Breast epithelium (tissue), 4 donors: ENCODE results near the gene TUBB4B. TPM values are rescaled to one million over a fixed set of nuclear protein-coding genes. Genes with fewer than 3 reads are reported as not detected.
A peak's percentile ranks its signal among the peaks of the same experiment; 100 is the strongest.

Experiments
- DNase-seq, 2 donors: peaks; one replicate each; pipeline ENCODE4 v3.0.0-alpha.2; 2019; ENCODE audit warnings: low spot score in 2 of 2
- H3K27ac ChIP-seq, 2 donors: fragments of 200-600 bp; sonication (generic) in 1 of 2; one replicate each; pipeline ENCODE4 v1.5.1; 2016 to 2019; ENCODE audit warnings: mild to moderate bottlenecking in 1 of 2
- H3K27me3 ChIP-seq, 2 donors: fragments of 200-600 bp; sonication (generic) in 1 of 2; one replicate each; pipeline versions ENCODE4 v1.5.1 to v1.6.0; 2017 to 2019; ENCODE audit warnings: control low read depth in 1 of 2, mild to moderate bottlenecking in 1 of 2
- H3K36me3 ChIP-seq: fragments of 200-600 bp; one replicate; pipeline ENCODE4 v1.5.1; 2019
- H3K4me1 ChIP-seq, 2 donors: fragments of 200-600 bp; sonication (generic); one replicate each; pipeline ENCODE4 v1.5.1; 2016 to 2019; ENCODE audit warnings: control low read depth in 1 of 2
- H3K4me3 ChIP-seq, 3 donors: fragments of 200-600 bp; sonication (generic); 1 replicate in 2 of 3; 2 replicates in 1 of 3; pipeline ENCODE4 v1.5.1; 2016 to 2019; ENCODE audit warnings: mild to moderate bottlenecking in 3 of 3, moderate library complexity in 2 of 3
- H3K9me3 ChIP-seq, 2 donors: fragments of 200-600 bp; sonication (generic) in 1 of 2; one replicate each; pipeline ENCODE4 v1.5.1; 2016 to 2019; ENCODE audit warnings: control low read depth in 1 of 2
- POLR2A ChIP-seq: fragments of 450-650 bp; IDR thresholded peaks from one replicate; pipeline ENCODE4 v1.6.1; 2016; ENCODE audit warnings: antibody characterized with exemption, mild to moderate bottlenecking, moderate library complexity
- POLR2AphosphoS5 ChIP-seq, 3 donors: sonication (generic); formaldehyde crosslinking; IDR thresholded peaks; one replicate each; pipeline ENCODE4 v1.6.1; 2017; ENCODE audit warnings: antibody characterized with exemption in 3 of 3
- intact Hi-C: fragments of 100-400 bp; cut with DNase I; formaldehyde crosslinking; loops from one replicate; pipeline ENCODE4 v1.15.1; 2023; ENCODE audit warnings: low total_unique reads
- total RNA-seq, 3 donors: library from RNA; depleted of rRNA; stranded (reverse); fragments of >200 nt; gene quantifications; one replicate each; pipeline ENCODE4 v1.1.0, GENCODE V29; 2016
- TF ChIP-seq, protein P1 (sequence below), 3 donors: fragments of 450-650 bp; IDR thresholded peaks; one replicate each; pipeline ENCODE4 v1.5.1; 2016 to 2017; ENCODE audit warnings: antibody characterized with exemption in 3 of 3, mild to moderate bottlenecking in 3 of 3, moderate library complexity in 3 of 3

TUBB4B gene
- total RNA-seq, 3 donors from 2014 or later, result 112 to 188 (median 183) TPM

DNA sequence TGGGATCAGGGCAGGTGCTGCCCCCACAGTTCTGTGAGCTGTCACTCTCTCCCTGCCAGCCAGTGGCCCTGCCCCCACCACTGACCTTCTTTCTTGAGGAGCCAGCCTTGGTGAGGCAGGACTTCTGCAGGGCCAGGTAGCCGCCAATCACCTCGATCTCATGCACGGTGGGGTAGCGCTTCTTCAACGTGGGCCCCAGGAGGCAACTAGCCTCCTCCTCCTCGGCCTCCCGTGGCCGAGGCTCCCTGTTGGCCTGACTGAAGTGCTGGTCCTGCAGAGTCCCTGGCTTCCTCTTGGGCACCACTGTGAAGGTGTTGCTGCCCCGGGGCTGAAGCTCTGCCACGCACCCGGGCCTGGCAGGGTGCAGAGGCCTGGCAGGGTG is 42.2 kb upstream of the TUBB4B start:
- no peaks in the 10 kb centered on the region for H3K27me3 ChIP-seq
- no peaks in the 10 kb centered on the region for H3K9me3 ChIP-seq
- peak overlapping the region in 2 of 3 donors; percentile 68 to 93 for H3K4me3 ChIP-seq

DNA sequence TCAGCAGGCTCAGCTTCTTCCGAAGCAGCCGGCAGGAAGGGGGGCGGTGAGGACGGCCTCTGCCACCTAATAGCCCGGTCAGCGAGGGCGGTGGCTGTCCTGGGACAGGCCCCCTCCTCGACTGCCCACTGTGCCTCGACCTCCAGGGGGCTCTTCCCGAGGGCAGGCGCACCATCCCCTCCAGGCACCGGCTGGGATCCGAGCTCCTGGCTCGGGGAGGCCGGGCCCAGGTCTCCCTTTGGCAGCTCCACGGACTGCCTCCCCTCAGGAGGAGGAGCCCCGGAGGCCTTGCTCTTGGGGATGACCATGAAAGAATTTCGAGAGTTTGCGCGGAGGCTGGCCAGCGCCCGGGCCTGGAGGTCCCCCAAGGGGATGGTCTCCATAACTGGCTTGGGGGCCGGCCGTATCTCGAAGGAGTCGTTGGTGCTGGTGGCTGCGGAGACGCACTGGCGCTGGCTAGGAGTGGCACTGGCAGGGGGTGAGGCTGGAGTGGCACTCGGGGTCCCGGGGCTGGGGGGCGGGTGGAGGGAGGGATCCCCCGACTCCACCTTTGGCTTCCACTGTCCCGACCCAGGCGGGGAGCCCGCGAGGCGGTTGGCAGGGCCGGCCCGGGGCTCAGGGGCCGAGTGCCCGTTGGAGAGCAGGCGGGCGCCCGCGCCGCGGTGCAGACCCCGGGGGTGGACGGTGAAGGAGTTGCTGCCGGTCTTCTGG is 41.5 kb upstream of the TUBB4B start:
- Histone ChIP-seq H3K36me3 (no peaks in the 10 kb centered on the region), H3K9me3 (no peaks in the 10 kb centered on the region), H3K27me3 (no peaks in the 10 kb centered on the region), H3K27ac (peak overlapping the region; percentile 0 to 54), H3K4me3 (peak overlapping the region; percentile 52 to 93 (median 68)), H3K4me1 (peaks cover 11 to 47% of the 10 kb centered on the region in 2 donors)
- intact Hi-C loops, result no loop called here
- no peak for DNase-seq
- TF ChIP-seq POLR2AphosphoS5 (IDR thresholded peaks at IDR 0.05), result no peak
- no peak for TF ChIP-seq POLR2A
- TF ChIP-seq, protein P1, sequence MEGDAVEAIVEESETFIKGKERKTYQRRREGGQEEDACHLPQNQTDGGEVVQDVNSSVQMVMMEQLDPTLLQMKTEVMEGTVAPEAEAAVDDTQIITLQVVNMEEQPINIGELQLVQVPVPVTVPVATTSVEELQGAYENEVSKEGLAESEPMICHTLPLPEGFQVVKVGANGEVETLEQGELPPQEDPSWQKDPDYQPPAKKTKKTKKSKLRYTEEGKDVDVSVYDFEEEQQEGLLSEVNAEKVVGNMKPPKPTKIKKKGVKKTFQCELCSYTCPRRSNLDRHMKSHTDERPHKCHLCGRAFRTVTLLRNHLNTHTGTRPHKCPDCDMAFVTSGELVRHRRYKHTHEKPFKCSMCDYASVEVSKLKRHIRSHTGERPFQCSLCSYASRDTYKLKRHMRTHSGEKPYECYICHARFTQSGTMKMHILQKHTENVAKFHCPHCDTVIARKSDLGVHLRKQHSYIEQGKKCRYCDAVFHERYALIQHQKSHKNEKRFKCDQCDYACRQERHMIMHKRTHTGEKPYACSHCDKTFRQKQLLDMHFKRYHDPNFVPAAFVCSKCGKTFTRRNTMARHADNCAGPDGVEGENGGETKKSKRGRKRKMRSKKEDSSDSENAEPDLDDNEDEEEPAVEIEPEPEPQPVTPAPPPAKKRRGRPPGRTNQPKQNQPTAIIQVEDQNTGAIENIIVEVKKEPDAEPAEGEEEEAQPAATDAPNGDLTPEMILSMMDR (IDR thresholded peaks at IDR 0.05), result no peak

More for the DNA sequence above, 42.2 kb upstream of the TUBB4B start:
- H3K27ac ChIP-seq, result peak overlapping the region; percentile 39 to 54
- no peak for DNase-seq
- H3K36me3 ChIP-seq, result no peaks in the 10 kb centered on the region
- H3K4me1 ChIP-seq, result peaks cover 6 to 43% of the 10 kb centered on the region in 2 donors
- TF ChIP-seq POLR2AphosphoS5 (IDR thresholded peaks at IDR 0.05) (no peak), POLR2A (no peak)
- TF ChIP-seq, protein P1 (IDR thresholded peaks at IDR 0.05), result no peak
- intact Hi-C loops, result no loop called here

DNA sequence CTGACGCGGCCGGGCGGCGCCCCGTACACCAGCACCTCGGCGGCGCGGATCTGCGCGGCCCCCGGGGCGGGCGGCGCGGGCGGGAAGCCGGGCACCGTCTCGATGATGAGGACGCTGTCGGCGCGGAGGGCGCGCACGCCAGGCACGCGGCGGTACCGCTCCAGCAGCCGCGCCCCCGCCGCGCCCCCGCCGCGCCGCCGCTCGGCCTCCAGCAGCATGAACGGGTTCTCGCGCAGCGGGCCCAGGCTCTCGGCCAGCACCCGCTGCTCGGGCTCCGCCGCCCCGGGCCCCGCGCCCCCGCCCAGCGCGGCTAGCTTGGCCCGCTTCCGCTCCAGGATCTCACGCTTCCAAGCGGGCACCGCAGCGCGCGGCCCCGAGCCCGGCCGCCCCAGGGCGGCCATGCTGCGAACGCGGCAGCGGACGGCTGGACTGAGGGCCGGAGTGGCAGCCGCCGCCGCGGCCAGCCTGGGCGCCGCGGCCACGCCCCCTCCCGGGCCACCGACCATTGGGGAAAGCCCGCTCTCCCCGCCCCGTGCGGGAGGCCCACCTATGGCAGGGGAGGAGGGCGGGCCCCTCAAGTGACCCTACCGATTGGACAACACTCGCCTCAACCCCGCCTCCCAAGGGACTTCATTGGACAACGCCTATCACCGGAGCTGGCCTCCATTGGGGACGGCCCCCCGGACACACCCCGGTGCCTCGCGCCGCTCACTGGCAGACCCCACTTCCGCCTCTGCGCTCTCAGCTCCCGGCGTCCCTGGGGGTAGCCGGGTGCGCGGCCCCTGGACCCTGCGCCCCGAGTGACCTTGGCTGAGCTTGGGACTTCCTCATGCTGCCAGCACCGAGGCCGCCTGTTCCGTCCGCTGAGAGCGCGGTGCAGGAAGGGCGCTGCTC is 40.5 kb upstream of the TUBB4B start, which contains the start of gene TPRN:
TSS of gene TPRN (minus strand) at position 431 of the 894 bp plus-strand sequence. CDS start at position 401, 30 bp downstream.
- Histone ChIP-seq H3K36me3 (no peaks in the 10 kb centered on the region), H3K4me3 (peak within 1 kb of the TSS; percentile 52 to 93 (median 68)), H3K27ac (peak within 1 kb of the TSS; percentile 65 to 86), H3K9me3 (no peaks in the 10 kb centered on the region), H3K4me1 (peaks cover 11 to 41% of the 10 kb centered on the region in 2 donors), H3K27me3 (no peaks in the 10 kb centered on the region)
- DNase-seq, result peak; percentile 99
- TF ChIP-seq, protein P1 (IDR thresholded peaks at IDR 0.05), result peak in 1 of 3 donors; percentile 9
- TF ChIP-seq POLR2AphosphoS5 (IDR thresholded peaks at IDR 0.05) (peak; percentile 37 to 69 (median 40)), POLR2A (no peak)
- intact Hi-C loops, result no loop called here

DNA sequence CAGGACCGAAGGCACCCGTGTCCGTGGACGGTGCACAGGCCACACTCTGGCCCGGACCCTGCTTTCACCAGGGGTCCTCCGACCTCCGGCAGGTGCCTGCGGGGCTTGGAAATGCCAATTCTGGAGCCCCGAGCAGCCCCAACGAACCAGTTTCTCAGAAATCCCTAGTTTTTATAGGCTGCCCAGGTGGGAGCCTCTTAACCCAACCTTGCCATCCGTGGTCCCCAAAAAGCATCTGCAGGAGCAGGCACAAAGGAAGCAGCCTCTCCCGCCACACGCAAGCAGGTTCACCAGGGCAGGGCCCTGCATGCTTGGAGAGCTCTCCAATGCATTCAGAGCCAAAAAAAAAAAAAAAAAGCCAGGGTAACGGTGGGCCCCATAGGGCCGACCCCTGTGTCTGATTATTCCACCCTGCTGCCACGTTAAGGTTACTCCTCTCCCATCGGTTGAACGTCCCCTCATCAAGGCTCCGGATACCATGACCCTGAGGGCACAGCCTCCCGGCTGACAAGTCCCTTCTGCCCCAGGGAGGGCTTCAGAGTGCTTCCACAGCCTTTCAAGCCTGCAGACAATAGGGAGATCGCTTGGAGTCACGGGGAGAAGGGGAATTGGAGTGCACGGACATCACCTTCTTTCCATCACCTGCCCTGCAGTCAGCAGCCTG is 39.8 kb upstream of the TUBB4B start:
- DNase-seq, result no peak
- Histone ChIP-seq H3K27me3 (no peaks in the 10 kb centered on the region), H3K27ac (peak overlapping the region; percentile 65 to 86), H3K36me3 (no peaks in the 10 kb centered on the region), H3K4me1 (peaks cover 15 to 45% of the 10 kb centered on the region in 2 donors), H3K4me3 (peak overlapping the region; percentile 52 to 93 (median 68)), H3K9me3 (no peaks in the 10 kb centered on the region)
- TF ChIP-seq, protein P1 (IDR thresholded peaks at IDR 0.05), result no peak
- TF ChIP-seq POLR2AphosphoS5 (IDR thresholded peaks at IDR 0.05), result no peak
- TF ChIP-seq POLR2A, result no peak
- intact Hi-C loops, result no loop called here
